Measurements from ENCODE around the gene SMTNL2.
"Not testable (repeated sequence)": the region's sequence is repeated elsewhere in the genome, so short reads cannot be mapped to it uniquely, and the experiment has no call there.

Gene SMTNL2

GRCh38 chr17:4598776-4599504 lies 14.6 kb downstream of the SMTNL2 start:
- Mint-ChIP-seq H3K4me3 (no peak overlapping the region), H3K36me3 (ENCODE audit: insufficient read depth) (no peaks in the 10 kb centered on the region), H3K27ac (no peak overlapping the region), H3K9me3 (no peaks in the 10 kb centered on the region), H3K27me3 (peaks cover 23 to 58% of the 10 kb centered on the region in 2 donors), H3K4me1 (ENCODE audit: low read depth in 2 of 2) (peaks cover 5% of the 10 kb centered on the region in 2 donors)
- DNase-seq, result no peak
- no peak for ATAC-seq (replicated peaks)

DNA sequence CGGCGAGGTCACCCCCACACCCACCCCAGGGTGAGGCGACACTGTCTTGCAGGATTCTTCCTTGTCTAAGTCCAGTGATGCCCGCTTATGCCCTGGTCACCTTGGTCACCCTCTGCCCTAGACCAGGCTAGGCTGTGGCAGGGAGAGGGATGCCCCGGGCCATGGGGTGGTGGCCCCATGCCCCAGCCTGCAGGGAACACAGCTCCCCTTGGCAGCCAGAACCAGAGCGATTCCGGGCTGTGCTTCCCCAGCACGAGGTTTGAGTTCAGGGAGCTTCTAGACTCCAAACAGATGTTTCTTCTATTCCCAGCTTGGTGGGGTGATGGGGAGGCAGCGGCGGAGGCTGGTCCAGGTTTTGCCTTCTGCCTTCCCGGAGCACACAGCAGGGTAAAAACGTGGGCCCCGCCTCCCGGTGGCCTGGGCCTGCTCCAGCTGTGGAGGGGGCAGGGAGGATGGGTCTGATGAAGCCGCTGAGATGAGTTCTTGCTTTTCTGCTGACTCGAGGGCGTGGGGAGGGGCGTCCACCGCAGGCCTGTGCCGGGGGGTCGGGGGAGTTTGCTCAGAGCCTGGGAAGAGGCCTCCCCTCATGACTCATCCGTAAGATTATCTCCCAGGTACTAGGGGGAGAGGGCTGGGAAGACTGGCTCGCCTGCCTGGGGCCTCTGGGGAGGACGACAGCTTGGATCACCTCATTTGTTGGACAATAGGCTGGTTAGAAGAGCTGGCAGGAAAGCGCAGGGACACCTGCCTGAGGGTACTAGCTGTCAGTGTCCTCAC lies 15.4 kb downstream of the SMTNL2 start:
- peaks cover 5 to 8% of the 10 kb centered on the region in 2 donors for H3K4me1 Mint-ChIP-seq (ENCODE audit: low read depth in 2 of 2)
- H3K27ac Mint-ChIP-seq, result no peak overlapping the region
- no peak for DNase-seq

DNA sequence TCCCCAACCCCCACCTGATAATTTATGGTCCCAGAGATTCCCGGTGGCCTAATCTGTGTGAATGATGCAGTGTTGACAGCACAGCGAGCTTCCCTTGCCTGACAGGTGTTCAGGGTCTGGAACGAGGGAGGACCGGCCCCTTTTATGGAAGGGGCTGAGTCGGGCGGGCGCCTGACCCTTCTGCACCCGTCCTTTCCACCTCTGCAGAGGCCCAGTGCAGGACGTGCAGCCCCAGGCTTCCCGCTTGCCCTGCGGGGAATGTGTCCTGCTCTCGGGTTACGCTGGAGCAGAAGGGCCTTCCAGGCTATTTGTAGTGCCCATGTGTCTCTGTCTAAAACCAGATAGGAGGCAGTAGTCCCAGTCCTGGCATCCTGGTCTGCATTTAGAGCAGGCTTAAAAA lies 16.2 kb downstream of the SMTNL2 start:
- Mint-ChIP-seq H3K4me3 (no peak overlapping the region), H3K36me3 (ENCODE audit: insufficient read depth) (no peaks in the 10 kb centered on the region), H3K27me3 (peaks cover 23 to 55% of the 10 kb centered on the region in 2 donors), H3K9me3 (no peaks in the 10 kb centered on the region), H3K27ac (no peak overlapping the region), H3K4me1 (ENCODE audit: low read depth in 2 of 2) (peaks cover 0 to 4% of the 10 kb centered on the region in 2 donors)
- DNase-seq (no peak), ATAC-seq (replicated peaks) (no peak)

More for the DNA sequence above, 15.4 kb downstream of the SMTNL2 start:
- H3K27me3 Mint-ChIP-seq, result peaks cover 23 to 62% of the 10 kb centered on the region in 2 donors
- H3K4me3 Mint-ChIP-seq, result no peak overlapping the region
- no peaks in the 10 kb centered on the region for H3K36me3 Mint-ChIP-seq (ENCODE audit: insufficient read depth)
- no peak for ATAC-seq (replicated peaks)
- no peaks in the 10 kb centered on the region for H3K9me3 Mint-ChIP-seq

DNA sequence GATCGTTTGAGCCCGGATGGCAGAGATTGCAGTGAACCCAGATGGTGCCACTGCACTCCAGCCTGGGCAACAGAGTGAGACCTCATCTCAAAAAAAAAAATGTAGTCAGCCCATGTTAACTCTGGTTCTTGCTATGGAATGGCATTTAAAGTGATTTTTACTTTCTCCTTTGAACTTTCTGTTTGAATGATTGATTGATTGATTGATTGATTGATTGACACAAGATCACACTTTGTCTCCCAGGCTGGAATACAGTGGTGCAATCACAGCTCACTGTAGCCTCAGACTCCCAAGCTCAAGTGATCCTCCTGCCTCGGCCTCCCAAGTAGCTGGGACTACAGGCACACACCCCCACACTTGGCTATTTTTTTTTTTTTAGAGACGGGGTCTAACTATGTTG lies 17.0 kb downstream of the SMTNL2 start:
- Mint-ChIP-seq H3K27me3 (peaks cover 23 to 55% of the 10 kb centered on the region in 2 donors), H3K4me1 (ENCODE audit: low read depth in 2 of 2) (peaks cover 0 to 4% of the 10 kb centered on the region in 2 donors), H3K4me3 (no peak overlapping the region), H3K27ac (no peak overlapping the region), H3K9me3 (no peaks in the 10 kb centered on the region), H3K36me3 (ENCODE audit: insufficient read depth) (no peaks in the 10 kb centered on the region)
- no peak for DNase-seq
- ATAC-seq (replicated peaks), result no peak

DNA sequence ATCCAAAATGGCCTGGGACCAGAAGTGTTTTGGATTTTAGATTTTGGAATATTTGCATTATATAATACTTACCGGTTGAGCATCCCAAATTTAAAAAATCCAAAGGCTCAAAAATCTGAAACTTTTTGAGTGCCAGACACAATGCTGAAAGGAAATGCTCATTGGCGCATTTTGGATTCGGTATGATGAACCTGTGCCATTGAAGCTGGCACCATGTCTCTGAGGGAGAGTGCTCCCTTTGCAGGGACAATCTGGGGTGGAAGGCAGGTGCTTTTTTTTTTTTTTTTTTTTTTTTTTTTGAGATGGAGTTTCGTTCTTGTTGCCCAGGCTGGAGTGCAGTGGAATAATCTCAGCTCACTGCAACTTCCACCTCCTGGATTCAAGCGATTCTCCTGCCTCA lies 17.7 kb downstream of the SMTNL2 start:
- no peaks in the 10 kb centered on the region for H3K36me3 Mint-ChIP-seq (ENCODE audit: insufficient read depth)
- H3K9me3 Mint-ChIP-seq, result no peaks in the 10 kb centered on the region
- ATAC-seq (replicated peaks) (no peak), DNase-seq (no peak)
- H3K27me3 Mint-ChIP-seq, result peaks cover 21 to 53% of the 10 kb centered on the region in 2 donors
- H3K4me3 Mint-ChIP-seq, result no peak overlapping the region
- no peak overlapping the region for H3K27ac Mint-ChIP-seq
- peaks cover 0 to 4% of the 10 kb centered on the region in 2 donors for H3K4me1 Mint-ChIP-seq (ENCODE audit: low read depth in 2 of 2)

DNA sequence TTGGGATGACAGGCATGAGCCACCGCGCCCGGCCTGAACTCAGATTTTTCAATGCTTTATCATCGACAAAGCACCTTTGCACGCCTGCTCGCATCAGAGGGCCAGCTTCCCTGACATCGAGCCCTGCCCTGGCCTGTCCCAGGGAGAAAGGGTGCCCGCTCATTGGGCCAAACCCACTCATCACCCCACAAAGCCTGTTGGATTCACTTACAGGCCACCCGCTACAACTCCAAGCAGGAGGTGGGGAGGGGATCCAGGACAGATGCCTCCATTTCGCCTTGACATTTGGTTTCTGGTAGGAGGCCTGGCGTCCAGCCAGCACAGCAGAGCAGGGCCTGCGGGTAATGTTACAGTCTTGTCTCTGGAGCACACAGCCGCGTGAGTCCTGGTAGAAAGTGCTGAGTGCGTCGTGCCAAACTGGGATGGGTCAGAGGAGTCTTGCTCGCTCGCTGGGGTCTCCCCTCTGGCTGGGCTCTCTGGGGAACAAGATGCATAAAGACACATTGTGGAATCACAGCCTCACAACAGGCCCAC lies 19.8 kb downstream of the SMTNL2 start:
- H3K36me3 Mint-ChIP-seq (ENCODE audit: insufficient read depth), result no peaks in the 10 kb centered on the region
- no peak overlapping the region for H3K4me3 Mint-ChIP-seq
- no peaks in the 10 kb centered on the region for H3K9me3 Mint-ChIP-seq
- DNase-seq (no peak), ATAC-seq (replicated peaks) (no peak)
- H3K4me1 Mint-ChIP-seq (ENCODE audit: low read depth in 2 of 2), result peaks cover 0 to 4% of the 10 kb centered on the region in 2 donors
- H3K27ac Mint-ChIP-seq, result no peak overlapping the region
- peaks cover 22 to 56% of the 10 kb centered on the region in 2 donors for H3K27me3 Mint-ChIP-seq

DNA sequence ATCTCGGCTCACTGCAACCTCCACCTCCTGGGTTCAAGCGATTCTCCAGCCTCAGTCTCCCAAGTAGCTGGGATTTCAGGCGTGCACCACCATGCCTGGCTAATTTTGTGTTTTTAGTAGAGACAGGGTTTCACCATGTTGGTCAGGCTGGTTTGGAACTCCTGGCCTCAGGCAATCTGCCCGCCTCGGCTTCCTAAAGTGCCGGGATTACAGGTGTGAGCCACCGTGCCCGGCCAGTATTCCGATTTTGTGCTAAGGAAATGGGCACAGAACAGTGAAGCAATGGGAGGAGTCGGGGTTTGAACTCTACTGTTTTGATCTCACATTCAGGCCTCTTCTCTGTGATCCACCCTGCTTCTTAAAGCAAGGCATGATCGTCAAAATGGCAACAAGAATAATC lies 20.4 kb downstream of the SMTNL2 start:
- peaks cover 22 to 56% of the 10 kb centered on the region in 2 donors for H3K27me3 Mint-ChIP-seq
- DNase-seq; H3K4me1 Mint-ChIP-seq (ENCODE audit: low read depth in 2 of 2); H3K9me3 Mint-ChIP-seq; H3K27ac Mint-ChIP-seq; ATAC-seq (replicated peaks); H3K36me3 Mint-ChIP-seq (ENCODE audit: insufficient read depth); H3K4me3 Mint-ChIP-seq: not testable (repeated sequence)

DNA sequence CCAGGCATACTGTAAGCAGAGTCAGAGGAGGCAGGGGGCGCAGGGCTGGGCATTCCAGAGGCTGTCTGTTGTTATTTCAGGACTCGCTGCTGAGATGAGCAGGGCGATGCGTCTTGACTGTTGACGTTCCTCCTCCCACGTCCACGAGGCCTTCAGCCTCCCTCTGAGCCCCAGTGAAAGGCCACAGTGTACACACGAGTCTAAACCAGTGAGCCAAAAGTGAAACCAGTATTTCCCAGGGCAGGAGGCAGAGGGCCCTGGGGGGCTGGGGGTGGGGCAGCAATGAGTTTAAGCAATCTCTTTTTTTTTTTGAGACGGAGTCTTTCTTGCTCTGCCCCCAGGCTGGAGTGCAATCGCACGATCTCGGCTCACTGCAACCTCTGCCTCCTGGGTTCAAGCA lies 21.5 kb downstream of the SMTNL2 start:
- DNase-seq (no peak), ATAC-seq (replicated peaks) (no peak)
- Mint-ChIP-seq H3K36me3 (ENCODE audit: insufficient read depth) (no peaks in the 10 kb centered on the region), H3K27ac (peak overlapping the region in 1 of 2 donors; percentile 44), H3K4me3 (no peak overlapping the region), H3K27me3 (peaks cover 31 to 58% of the 10 kb centered on the region in 2 donors), H3K9me3 (no peaks in the 10 kb centered on the region), H3K4me1 (ENCODE audit: low read depth in 2 of 2) (peaks cover 0 to 4% of the 10 kb centered on the region in 2 donors)

- ATAC-seq (replicated peaks) (no peak), DNase-seq (no peak)
- peaks cover 0 to 4% of the 10 kb centered on the region in 2 donors for H3K4me1 Mint-ChIP-seq (ENCODE audit: low read depth in 2 of 2)
- no peak overlapping the region for H3K4me3 Mint-ChIP-seq
- H3K9me3 Mint-ChIP-seq, result no peaks in the 10 kb centered on the region
- no peaks in the 10 kb centered on the region for H3K36me3 Mint-ChIP-seq (ENCODE audit: insufficient read depth)
- H3K27me3 Mint-ChIP-seq, result peaks cover 31 to 68% of the 10 kb centered on the region in 2 donors
- H3K27ac Mint-ChIP-seq, result no peak overlapping the region
Observed at GRCh38 chr17:4607261-4607741, 23.0 kb downstream of the SMTNL2 start.

DNA sequence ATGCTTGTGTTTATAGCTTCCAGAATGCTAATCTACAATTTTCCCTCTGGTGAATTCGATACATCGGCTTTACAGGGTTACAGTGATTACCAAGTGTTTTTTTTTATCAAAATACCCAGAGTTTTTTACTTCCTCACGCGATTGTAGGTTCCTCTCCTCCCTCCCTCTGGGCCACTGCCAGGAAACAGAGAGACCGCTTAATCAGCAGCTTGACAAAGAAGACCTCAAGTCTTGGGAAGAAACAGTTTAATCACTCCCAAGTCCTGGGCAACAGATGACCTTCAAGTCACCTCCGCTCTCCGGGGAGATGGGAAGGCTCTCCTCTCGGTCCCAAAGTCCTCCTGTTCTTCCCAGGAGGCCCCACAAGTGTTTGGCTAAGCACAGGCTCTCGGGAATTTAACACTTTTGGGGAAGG lies 23.5 kb downstream of the SMTNL2 start:
- peaks cover 0 to 4% of the 10 kb centered on the region in 2 donors for H3K4me1 Mint-ChIP-seq (ENCODE audit: low read depth in 2 of 2)
- no peaks in the 10 kb centered on the region for H3K36me3 Mint-ChIP-seq (ENCODE audit: insufficient read depth)
- H3K9me3 Mint-ChIP-seq, result no peaks in the 10 kb centered on the region
- H3K27me3 Mint-ChIP-seq, result peaks cover 31 to 65% of the 10 kb centered on the region in 2 donors
- ATAC-seq (replicated peaks), result no peak
- no peak for DNase-seq
- H3K4me3 Mint-ChIP-seq, result no peak overlapping the region
- no peak overlapping the region for H3K27ac Mint-ChIP-seq

- H3K36me3 Mint-ChIP-seq (ENCODE audit: insufficient read depth), result no peaks in the 10 kb centered on the region
- DNase-seq (no peak), ATAC-seq (replicated peaks) (no peak)
- no peaks in the 10 kb centered on the region for H3K4me1 Mint-ChIP-seq (ENCODE audit: low read depth in 2 of 2)
- no peak overlapping the region for H3K4me3 Mint-ChIP-seq
- no peak overlapping the region for H3K27ac Mint-ChIP-seq
- H3K27me3 Mint-ChIP-seq, result peaks cover 31 to 48% of the 10 kb centered on the region in 2 donors
- no peaks in the 10 kb centered on the region for H3K9me3 Mint-ChIP-seq
Observed at GRCh38 chr17:4609761-4610160, 25.4 kb downstream of the SMTNL2 start.

GRCh38 chr17:4610162-4610561 lies 25.8 kb downstream of the SMTNL2 start:
- Mint-ChIP-seq H3K27me3 (peaks cover 31 to 48% of the 10 kb centered on the region in 2 donors), H3K4me3 (no peak overlapping the region)
- no peak for ATAC-seq (replicated peaks)

DNA sequence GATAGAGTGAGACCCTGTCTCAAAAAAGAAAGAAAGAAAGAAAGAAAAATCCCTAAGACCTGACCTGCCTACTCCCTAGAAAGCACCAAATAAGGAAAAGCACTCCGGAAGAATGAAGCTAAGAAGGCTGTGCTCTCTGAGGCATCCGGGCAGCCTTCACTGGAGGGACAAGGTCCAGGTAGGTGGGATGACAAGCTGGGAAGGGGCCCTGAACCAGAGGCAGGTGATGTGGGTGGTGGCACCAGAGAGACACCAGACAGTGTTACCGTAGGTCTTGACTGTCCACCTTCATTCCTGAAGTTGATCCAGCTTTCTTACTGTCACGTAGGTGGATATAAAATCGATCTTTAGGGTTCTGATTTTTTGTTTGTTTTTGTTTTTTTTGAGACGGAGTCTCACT lies 26.3 kb downstream of the SMTNL2 start:
- H3K36me3 Mint-ChIP-seq (ENCODE audit: insufficient read depth), result no peaks in the 10 kb centered on the region
- H3K27me3 Mint-ChIP-seq, result peaks cover 31 to 53% of the 10 kb centered on the region in 2 donors
- DNase-seq (no peak), ATAC-seq (replicated peaks) (no peak)
- H3K9me3 Mint-ChIP-seq, result no peaks in the 10 kb centered on the region
- H3K4me1 Mint-ChIP-seq (ENCODE audit: low read depth in 2 of 2), result no peaks in the 10 kb centered on the region
- H3K4me3 Mint-ChIP-seq, result no peak overlapping the region
- no peak overlapping the region for H3K27ac Mint-ChIP-seq

More at GRCh38 chr17:4610162-4610561, 25.8 kb downstream of the SMTNL2 start:
- Mint-ChIP-seq H3K4me1 (ENCODE audit: low read depth in 2 of 2) (no peaks in the 10 kb centered on the region), H3K27ac (no peak overlapping the region), H3K36me3 (ENCODE audit: insufficient read depth) (no peaks in the 10 kb centered on the region), H3K9me3 (no peaks in the 10 kb centered on the region)
- DNase-seq, result no peak
